Measurements from ENCODE around the gene ADARB1. TPM values are rescaled to one million over a fixed set of nuclear protein-coding genes. Genes with fewer than 3 reads are reported as not detected.

Gene ADARB1
- total and polyA plus RNA-seq, 2 donors (not counting 1 experiment from before 2014, with no cell fraction given) = 17.1 to 33.3 TPM

DNA sequence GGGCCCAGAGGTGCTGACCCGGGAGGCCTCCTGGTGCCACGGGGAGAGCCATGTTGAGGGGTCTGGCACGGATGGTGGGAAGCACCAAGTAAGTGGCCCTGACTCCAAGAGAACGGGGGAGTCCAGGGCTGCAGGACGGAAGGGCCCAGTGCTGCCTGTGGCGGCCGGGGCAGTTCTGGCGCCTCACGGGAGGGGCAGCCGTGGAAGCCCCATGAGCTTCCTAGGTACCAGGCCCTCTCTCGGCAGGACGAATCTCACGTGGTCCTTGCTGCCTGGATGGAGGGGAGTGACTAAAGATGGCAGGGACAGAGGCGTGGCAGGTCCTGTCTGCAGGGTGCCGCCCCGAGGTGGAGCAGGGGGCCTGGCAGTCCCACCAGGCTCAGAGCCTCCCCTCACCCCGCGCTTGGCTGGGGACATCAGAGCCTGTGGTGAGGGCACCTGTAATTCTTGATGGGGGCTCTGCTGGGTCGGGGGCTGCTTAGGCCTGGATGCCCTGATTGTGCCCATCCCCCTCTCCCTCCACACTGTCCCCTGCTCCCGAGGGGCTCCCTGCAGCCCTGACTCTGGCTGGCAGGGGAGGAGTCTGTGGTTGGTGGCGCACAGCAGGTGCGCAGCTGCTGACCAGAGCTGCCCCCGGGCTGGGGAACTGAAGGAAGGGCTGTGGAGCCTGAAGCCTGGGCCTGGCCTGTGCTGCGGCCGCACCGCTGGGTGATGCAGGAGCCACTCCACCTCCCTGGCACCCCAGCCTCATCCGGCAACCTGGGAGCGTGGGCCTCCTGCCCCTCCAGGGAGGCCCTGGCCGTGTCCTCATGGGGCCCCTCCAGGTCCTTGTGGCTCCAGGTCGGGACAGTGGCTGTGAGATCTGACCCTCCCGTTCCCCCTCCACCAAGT is 181.9 kb downstream of the ADARB1 start:
- Histone ChIP-seq H3K4me3 (ENCODE audit: control extremely low read depth in 1 of 5, extremely low read depth in 1 of 5, insufficient read depth in 1 of 5, low read depth in 2 of 5, low read length in 4 of 5) (no peak overlapping the region), H3K36me3 (replicated peaks in 1 of 2; ENCODE audit: control extremely low read depth in 1 of 2, control insufficient read depth in 1 of 2, extremely low read depth in 1 of 2, insufficient read depth in 2 of 2, low read length in 1 of 2) (no peaks in the 10 kb centered on the region), H3K79me2 (ENCODE audit: control insufficient read depth, insufficient read depth, low read length) (no peaks in the 10 kb centered on the region), H2AFZ (ENCODE audit: insufficient read depth, low read depth, low read length, poor library complexity, severe bottlenecking) (no peak overlapping the region), H3K9ac (ENCODE audit: low read length) (no peak overlapping the region), H3K27me3 (replicated peaks in 1 of 4; ENCODE audit: control extremely low read depth in 1 of 4, control insufficient read depth in 3 of 4, insufficient read depth in 4 of 4, low read length in 3 of 4) (peaks cover 0 to 15% (median 4%) of the 10 kb centered on the region in 4 experiments), H3K9me3 (ENCODE audit: control extremely low read depth in 1 of 3, control insufficient read depth in 2 of 3, insufficient read depth in 1 of 3, low read length in 2 of 3) (peaks cover 0 to 6% (median 0%) of the 10 kb centered on the region in 3 donors), H3K4me2 (replicated peaks; ENCODE audit: low read depth, low read length, poor library complexity, severe bottlenecking) (peak overlapping the region; percentile 19), H3K27ac (ENCODE audit: low read length in 2 of 2) (no peak overlapping the region), H4K20me1 (ENCODE audit: control insufficient read depth, insufficient read depth, low read length, poor library complexity, severe bottlenecking) (no peaks in the 10 kb centered on the region), H3K4me1 (ENCODE audit: control insufficient read depth in 2 of 2, insufficient read depth in 2 of 2, low read length in 2 of 2) (peaks cover 6 to 15% of the 10 kb centered on the region in 2 donors)
- no peak for TF ChIP-seq EZH2 (IDR thresholded peaks at IDR 0.05; ENCODE audit: borderline replicate concordance, insufficient read depth, low read depth, low read length, poor library complexity, severe bottlenecking)
- TF ChIP-seq, protein P1, sequence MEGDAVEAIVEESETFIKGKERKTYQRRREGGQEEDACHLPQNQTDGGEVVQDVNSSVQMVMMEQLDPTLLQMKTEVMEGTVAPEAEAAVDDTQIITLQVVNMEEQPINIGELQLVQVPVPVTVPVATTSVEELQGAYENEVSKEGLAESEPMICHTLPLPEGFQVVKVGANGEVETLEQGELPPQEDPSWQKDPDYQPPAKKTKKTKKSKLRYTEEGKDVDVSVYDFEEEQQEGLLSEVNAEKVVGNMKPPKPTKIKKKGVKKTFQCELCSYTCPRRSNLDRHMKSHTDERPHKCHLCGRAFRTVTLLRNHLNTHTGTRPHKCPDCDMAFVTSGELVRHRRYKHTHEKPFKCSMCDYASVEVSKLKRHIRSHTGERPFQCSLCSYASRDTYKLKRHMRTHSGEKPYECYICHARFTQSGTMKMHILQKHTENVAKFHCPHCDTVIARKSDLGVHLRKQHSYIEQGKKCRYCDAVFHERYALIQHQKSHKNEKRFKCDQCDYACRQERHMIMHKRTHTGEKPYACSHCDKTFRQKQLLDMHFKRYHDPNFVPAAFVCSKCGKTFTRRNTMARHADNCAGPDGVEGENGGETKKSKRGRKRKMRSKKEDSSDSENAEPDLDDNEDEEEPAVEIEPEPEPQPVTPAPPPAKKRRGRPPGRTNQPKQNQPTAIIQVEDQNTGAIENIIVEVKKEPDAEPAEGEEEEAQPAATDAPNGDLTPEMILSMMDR (IDR thresholded peaks at IDR 0.05) = no peak
- DNase-seq = no peak
- Mint-ChIP-seq H3K27me3 (peaks cover 12% of the 10 kb centered on the region), H3K4me1 (peaks cover 5% of the 10 kb centered on the region), H3K9me3 (ENCODE audit: insufficient read depth) (no peaks in the 10 kb centered on the region), H3K27ac (no peak overlapping the region), H3K4me3 (no peak overlapping the region)
- ChIA-PET POLR2A (no interaction called here), CTCF (no interaction called here)
- intact Hi-C loops (cut with micrococcal nuclease) = no loop called here
- WGBS (ENCODE audit: insufficient coverage) = 69% methylated on average over 27 of the region's 31 CpGs
- ATAC-seq (ENCODE audit: low read depth) = no peak

Data from B cell (primary cell).